PFSK-1 (cell line): ENCODE results near the gene NIT1.

ENCODE experiments used
- FOXP2 ChIP-seq: optimal IDR thresholded peaks from 2 replicates; pipeline ENCODE3; 2011; ENCODE audit warnings: borderline replicate concordance, control low read depth, inconsistent platforms; ENCODE audit not compliant: insufficient read depth; ENCODE audit errors: extremely low read length, extremely low read depth
- POLR2AphosphoS5 ChIP-seq: IDR thresholded peaks from 2 replicates; pipeline ENCODE4 v1.6.1; 2012; ENCODE audit warnings: low read depth, mild to moderate bottlenecking, control low read depth, low read length, moderate library complexity
- SIN3A ChIP-seq: IDR thresholded peaks from 2 replicates; pipeline ENCODE4 v1.6.1; 2012; ENCODE audit warnings: mild to moderate bottlenecking, low read length, moderate library complexity, borderline replicate concordance; ENCODE audit not compliant: insufficient read depth
- TAF1 ChIP-seq: IDR thresholded peaks from 2 replicates; pipeline ENCODE4 v1.6.1; 2012; ENCODE audit warnings: low read length, control low read depth, borderline replicate concordance; ENCODE audit not compliant: insufficient read depth
- TF ChIP-seq, protein P1 (sequence below), 2 experiments: IDR thresholded peaks; 2 replicates each; pipeline versions ENCODE4 v1.6.1 to v1.8.0; 2011 to 2012; ENCODE audit warnings: low read depth in 2 of 2, low read length in 2 of 2, control low read depth in 1 of 2, inconsistent platforms in 1 of 2, mild to moderate bottlenecking in 1 of 2, moderate library complexity in 1 of 2; ENCODE audit not compliant: insufficient read depth in 1 of 2

NIT1 gene

DNA sequence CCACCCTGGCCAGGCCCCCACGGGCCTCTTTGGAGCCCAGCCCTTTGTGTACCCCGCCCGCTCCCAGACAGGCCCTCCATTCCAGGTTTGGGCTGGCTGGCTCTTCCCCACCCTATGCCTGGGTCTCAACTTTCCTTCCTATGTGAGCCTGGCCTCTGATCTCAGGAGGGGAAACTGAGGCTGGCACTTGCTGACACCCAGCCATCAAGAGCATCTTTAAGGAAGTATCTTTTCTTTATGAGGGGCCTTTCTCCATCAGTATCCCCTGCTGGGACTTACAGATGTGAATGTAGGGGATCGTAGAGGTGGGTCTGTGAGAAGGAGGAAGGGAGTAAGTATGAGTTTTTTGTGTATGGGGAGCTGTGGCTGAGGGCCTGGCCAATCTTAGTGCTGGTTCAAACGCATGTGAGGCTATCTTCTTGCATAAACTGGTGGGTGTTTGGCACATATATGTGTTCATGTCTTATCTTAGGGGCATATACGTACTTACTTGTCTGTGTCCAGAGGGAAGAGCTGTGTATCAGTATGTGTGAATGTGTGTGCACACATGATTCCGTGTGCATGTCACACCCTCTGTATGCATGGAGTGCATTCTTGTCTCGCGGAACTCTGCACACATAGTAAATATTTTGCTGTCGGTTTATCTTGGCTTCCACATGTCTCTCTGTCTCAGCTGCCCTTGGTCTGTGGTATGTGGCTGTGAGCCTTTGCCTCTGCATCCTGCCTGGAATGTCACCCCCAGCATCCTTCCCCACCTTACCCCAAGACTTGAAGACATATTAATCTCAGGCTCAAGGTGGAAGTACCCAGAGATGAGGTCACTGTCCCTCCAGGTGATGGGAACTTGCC is 33.9 kb upstream of the NIT1 start:
- TF ChIP-seq SIN3A (no peak), POLR2AphosphoS5 (no peak), FOXP2 (no peak)
- TF ChIP-seq, protein P1, sequence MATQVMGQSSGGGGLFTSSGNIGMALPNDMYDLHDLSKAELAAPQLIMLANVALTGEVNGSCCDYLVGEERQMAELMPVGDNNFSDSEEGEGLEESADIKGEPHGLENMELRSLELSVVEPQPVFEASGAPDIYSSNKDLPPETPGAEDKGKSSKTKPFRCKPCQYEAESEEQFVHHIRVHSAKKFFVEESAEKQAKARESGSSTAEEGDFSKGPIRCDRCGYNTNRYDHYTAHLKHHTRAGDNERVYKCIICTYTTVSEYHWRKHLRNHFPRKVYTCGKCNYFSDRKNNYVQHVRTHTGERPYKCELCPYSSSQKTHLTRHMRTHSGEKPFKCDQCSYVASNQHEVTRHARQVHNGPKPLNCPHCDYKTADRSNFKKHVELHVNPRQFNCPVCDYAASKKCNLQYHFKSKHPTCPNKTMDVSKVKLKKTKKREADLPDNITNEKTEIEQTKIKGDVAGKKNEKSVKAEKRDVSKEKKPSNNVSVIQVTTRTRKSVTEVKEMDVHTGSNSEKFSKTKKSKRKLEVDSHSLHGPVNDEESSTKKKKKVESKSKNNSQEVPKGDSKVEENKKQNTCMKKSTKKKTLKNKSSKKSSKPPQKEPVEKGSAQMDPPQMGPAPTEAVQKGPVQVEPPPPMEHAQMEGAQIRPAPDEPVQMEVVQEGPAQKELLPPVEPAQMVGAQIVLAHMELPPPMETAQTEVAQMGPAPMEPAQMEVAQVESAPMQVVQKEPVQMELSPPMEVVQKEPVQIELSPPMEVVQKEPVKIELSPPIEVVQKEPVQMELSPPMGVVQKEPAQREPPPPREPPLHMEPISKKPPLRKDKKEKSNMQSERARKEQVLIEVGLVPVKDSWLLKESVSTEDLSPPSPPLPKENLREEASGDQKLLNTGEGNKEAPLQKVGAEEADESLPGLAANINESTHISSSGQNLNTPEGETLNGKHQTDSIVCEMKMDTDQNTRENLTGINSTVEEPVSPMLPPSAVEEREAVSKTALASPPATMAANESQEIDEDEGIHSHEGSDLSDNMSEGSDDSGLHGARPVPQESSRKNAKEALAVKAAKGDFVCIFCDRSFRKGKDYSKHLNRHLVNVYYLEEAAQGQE (IDR thresholded peaks at IDR 0.05; ENCODE audit: insufficient read depth in 1 of 2, low read depth in 2 of 2, low read length in 2 of 2): no peak

DNA sequence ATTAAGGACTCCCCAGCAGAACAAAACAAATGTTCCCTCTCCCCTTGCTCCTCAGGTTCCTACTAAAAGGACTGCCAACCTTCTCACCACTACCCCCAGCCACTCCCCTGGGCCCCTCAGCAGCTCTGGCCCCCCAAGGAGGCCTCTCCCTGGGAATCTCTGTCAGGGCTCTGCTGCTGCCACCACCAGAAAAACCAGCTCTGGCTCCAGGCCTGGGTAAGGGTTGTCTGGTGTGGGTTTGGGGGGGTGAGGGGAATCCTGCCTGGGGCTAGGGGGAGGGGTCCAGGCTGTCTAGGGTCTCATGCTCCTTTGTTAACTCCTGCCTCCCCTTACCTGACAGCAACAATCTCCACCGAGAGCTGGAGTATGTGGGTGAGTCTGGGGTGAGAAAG is 33.3 kb upstream of the NIT1 start:
- TF ChIP-seq SIN3A (no peak), FOXP2 (no peak), POLR2AphosphoS5 (no peak), TAF1 (no peak)
- TF ChIP-seq, protein P1 (IDR thresholded peaks at IDR 0.05; ENCODE audit: insufficient read depth in 1 of 2, low read depth in 2 of 2, low read length in 2 of 2): no peak

DNA sequence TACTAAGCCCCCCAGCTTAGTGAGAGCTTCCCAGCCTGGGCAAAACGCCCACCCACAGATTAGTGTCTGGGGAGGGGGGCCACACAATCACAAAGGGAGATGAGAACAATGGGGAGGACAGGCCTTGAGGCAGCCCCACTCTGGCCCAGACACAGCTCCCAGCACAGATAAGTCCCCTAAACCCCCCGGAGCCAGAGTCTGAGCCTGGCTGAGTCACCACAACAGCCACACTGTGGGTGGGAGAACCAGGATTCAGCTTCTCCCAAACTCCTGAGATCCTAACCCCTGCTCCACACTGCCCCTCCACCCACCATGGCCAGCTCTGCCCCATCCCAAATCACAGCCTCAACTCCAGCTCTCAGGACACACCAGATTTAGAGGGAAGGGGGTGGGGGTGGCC is 32.7 kb upstream of the NIT1 start:
- TF ChIP-seq POLR2AphosphoS5 (no peak), SIN3A (no peak), FOXP2 (no peak), TAF1 (no peak)
- TF ChIP-seq, protein P1 (IDR thresholded peaks at IDR 0.05; ENCODE audit: insufficient read depth in 1 of 2, low read depth in 2 of 2, low read length in 2 of 2): no peak

DNA sequence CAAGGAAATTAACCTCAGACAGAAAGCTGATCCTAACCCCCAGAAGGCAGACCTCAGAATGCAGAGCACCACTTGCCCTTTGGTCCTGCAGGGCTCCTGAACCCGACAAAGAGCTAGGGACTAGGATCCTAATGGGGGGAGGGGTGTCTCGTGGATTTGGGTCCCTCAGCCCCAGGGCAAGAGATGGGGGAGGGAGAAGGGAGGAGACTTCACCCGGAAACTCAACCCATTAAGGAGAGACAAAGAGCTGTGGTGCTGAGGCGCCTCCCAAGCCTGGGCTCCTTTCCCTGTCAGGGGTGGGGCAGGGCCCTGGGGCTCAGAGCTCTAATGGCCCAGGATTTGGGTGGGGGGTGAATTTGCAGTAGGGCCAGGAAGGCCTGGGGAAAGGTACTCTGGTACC is 31.4 kb upstream of the NIT1 start:
- TF ChIP-seq, protein P1 (IDR thresholded peaks at IDR 0.05; ENCODE audit: insufficient read depth in 1 of 2, low read depth in 2 of 2, low read length in 2 of 2): no peak
- TF ChIP-seq TAF1 (no peak), SIN3A (no peak), FOXP2 (no peak), POLR2AphosphoS5 (no peak)

DNA sequence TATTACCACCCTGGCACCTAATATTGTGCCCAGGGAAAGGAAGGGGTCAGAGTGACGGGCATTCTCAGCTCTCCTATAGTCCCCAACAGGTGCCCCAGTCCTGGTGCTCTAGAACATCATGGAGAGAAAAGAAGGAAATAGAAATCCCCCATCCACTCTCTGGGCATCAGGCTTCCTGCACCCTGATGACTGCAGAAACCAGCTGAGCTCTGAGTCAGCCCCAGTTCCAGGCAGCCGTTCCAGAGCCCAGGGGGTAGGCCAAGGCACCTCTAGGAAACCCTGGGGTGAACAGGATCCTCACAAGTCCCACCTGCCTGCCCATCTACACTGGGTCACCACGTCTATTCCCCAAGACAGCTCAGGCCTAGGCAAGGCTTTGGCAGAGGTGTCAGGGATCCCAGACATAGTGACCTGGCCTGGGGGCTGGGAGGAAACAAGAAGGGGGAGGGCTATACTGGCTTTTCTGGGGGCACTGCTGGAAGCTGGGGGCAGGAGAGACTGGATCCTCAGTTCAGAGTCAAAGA is 29.3 kb upstream of the NIT1 start:
- TF ChIP-seq POLR2AphosphoS5 (no peak), SIN3A (no peak), TAF1 (no peak), FOXP2 (no peak)
- TF ChIP-seq, protein P1 (IDR thresholded peaks at IDR 0.05; ENCODE audit: insufficient read depth in 1 of 2, low read depth in 2 of 2, low read length in 2 of 2): no peak
